A172 (cell line): ENCODE data around the gene PRPH. TPM values are rescaled to one million over a fixed set of nuclear protein-coding genes. Genes with fewer than 3 reads are reported as not detected.
"Not testable (repeated sequence)": the region's sequence is repeated elsewhere in the genome, so short reads cannot be mapped to it uniquely, and the experiment has no call there.

Experiments used
- DNase-seq: peaks from one replicate; pipeline ENCODE4 v3.0.0-alpha.2; 2015; ENCODE audit warnings: low spot score
- total RNA-seq: library from RNA; depleted of rRNA; stranded (reverse); fragments of >200 nt; shearing (Covaris generic); gene quantifications from 2 replicates; pipeline ENCODE4 v1.2.3, GENCODE V29; 2014

PRPH gene
- total RNA-seq, 1 experiment from 2014 or later, result 4.6 TPM

DNA sequence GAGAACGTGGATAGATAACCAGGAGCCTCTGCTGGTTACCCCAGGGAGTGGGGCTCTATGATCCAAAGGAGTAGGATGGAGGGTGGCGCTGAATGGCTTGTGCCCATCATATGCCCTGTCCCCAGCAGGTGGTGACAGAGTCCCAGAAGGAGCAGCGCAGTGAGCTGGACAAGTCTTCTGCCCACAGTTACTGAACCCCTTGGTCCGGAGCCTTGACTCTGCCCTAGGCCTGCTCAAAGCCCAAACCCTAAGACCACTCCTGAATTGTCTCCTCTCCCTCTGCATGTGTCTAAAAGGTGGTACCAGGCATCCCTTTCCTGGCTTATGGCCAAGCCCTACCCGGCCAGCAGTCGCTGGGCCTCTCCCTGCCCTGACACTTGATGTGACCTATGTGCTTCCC, 3.2 kb downstream of the PRPH start:
- DNase-seq, result no peak

DNA sequence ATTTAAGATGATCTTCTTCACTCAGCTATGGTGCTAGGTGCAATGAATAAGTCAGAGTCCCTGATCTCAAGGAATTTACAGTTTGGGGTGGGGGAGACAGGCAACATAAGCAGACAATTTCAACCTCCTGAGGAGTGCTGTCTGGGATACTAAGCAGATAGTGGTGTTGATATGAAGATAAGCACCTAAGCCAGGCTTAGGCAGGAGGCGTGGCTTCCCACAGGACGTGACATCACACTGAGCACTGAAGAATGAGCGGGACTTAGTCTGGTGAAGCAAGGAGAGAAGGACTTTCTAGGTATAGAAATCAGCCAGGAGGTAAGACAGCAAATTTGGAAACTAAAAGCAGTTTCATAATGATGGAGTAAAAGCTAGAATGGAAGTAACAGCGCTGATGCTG, 6.8 kb downstream of the PRPH start:
- no peak for DNase-seq

DNA sequence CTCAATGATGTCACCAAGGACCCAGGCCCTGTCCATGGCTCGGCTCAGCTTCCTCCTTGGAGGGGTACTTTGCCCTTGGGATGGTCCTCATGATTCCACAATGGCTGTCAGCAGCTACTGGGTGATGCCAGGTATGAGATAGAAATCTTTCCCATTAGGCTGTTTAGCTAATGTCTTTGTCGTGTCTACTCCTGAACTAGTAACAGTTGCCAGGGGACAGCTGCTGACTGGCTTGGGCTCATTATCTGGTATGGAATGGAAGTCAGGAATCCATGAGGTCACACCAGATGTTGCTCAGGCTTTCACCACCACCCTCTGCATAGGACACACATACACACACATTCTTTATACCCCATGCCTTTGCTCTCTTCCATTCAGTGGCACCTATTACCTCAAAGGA, 9.2 kb downstream of the PRPH start:
- no peak for DNase-seq

DNA sequence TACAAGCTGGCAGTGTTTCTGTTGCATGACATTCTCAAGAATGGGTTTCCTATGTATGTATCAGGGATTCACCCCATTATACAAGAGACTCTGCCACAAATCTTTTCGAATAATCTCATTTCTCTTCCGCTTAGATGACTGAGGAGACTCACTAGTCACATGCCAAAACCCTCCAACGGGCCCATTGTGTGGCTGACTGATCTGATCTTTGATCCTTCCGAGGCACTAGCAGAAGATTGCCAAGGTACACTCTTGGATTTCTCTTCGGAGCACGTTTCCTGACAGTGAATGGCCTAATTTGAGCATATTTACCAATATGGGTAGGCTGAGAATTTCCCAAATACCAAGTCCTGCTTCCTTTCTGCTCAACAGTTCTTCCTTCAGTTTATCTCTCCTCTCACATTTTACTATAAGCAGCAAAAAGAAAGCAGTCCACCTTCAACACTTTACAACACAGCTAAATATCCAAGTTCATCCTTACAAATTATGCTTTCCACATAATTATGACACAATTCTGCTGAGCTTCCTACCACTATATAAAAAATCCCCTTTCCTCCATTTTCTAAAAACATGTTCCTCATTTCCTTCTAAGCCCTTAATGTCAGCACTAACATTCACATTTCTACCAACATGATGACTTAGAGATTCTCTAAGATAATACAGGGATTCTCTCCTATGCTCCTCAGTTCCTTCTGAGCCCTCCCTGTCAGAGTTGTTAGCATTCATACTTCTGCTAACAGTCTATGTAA, 11.0 kb downstream of the PRPH start:
- DNase-seq, result no peak

DNA sequence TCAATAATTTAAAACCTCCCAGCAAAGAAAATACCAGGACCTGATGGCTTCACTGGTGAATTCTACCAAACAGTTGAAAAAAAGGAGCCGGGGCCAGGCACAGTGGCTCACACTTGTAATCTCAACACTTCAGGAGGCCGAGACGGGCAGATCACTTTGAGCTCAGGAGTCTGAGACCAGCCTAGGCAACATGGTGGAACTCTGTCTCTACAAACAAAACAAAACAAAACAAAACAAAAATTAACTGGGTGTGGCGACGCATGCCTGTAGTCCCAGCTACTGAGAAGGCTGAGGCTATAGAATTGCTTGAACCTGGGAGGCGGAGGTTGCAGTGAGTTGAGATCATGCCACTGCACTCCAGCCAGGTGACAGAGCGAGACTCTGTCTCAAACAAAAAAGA, 14.4 kb downstream of the PRPH start:
- no peak for DNase-seq

DNA sequence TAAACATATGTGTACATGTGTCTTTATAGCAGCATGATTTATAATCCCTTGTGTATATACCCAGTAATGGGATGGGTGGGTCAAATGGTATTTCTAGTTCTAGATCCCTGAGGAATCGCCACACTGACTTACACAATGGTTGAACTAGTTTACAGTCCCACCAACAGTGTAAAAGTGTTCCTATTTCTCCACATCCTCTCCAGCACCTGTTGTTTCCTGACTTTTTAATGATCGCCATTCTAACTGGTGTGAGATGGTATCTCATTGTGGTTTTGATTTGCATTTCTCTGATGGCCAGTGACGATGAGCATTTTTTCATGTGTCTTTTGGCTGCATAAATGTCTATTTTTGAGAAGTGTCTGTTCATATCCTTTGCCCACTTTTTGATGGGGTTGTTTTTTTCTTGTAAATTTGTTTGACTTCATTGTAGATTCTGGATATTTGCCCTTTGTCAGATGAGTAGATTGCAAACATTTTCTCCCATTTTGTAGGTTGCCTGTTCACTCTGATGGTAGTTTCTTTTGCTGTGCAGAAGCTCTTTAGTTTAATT, 15.6 kb downstream of the PRPH start:
- not testable (repeated sequence) for DNase-seq

DNA sequence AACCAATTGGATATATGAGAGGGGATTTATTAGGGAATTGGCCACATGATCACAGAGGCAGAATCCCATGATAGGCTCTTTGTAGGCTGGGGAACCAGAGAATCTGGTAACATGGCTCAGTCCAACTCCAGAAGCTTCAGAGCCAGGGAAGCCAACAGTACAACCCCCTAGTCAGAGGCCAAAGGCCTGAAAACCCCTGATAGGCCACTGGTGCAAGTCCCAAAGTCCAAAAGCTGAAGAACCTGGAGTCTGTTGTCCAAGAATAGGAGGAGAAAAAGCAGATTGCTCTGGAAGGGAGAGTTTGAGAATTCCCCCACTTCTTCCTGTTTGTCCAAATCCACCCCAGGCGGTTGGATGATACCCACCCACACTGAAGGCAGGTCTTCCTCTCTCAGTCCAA, 19.9 kb downstream of the PRPH start:
- no peak for DNase-seq

DNA sequence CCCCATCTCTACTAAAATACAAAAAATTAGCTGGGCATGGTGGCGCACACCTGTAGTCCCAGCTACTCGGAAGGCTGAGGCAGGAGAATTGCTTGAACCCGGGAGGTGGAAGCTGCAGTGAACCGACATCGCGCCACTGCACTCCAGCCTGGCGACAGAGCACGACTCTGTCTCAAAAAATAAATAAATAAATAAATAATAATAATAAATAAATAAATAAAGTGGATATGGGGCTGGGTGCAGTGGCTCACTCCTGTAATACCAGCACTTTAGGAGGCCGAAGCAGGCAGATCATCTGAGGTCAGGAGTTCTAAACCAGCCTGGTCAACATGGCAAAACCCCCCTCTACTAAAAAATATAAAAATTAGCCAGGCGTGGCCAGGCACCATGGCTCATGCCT, 22.2 kb downstream of the PRPH start:
- DNase-seq, result not testable (repeated sequence)

DNA sequence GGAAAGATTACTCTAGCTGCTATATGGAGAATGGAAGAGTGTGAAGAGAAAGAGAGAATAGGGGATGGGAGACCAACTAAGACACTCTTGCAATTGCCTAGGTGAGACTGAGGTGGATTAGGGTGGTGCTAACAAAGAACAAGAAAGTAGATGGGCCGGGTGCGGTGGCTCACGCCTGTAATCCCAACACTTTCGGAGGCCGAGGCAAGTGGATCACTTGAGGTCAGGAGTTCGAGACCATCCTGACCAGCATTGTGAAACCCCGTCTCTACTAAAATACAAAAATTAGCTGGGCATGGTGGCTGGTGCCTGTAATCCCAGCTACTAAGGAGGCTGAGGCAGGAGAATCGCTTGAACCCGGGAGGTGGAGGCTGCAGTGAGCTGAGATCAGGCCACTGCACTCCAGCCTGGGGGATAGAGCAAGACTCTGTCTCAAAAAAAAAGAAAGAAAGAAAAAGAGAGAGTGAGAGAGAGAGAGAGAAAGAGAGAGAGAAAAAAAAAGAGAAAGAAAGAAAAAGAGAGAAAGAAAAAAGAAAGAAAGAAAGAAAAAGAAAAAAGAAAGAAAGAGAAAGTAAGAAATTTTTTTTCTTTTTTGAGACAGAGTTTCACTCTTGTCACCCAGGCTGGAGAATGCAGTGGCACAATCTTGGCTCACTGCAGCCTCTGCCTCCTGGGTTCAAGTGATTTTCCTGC, 25.6 kb downstream of the PRPH start:
- not testable (repeated sequence) for DNase-seq

DNA sequence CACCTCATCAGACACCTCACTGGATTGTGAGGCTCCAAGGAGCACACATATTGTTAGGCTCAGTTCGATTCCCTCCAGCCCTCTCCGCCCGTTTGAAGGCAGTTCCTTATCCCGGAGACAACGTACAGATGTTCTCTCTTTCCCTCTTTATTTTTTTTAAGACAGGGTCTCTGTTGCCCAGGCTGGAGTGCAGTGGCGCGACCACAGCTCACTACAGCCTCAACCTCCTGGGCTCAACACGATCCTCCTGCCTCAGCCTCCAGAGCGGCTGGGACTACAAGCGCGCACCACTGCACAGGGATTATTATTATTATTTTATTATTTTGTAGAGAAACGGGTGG, 27.4 kb downstream of the PRPH start:
- no peak for DNase-seq

DNA sequence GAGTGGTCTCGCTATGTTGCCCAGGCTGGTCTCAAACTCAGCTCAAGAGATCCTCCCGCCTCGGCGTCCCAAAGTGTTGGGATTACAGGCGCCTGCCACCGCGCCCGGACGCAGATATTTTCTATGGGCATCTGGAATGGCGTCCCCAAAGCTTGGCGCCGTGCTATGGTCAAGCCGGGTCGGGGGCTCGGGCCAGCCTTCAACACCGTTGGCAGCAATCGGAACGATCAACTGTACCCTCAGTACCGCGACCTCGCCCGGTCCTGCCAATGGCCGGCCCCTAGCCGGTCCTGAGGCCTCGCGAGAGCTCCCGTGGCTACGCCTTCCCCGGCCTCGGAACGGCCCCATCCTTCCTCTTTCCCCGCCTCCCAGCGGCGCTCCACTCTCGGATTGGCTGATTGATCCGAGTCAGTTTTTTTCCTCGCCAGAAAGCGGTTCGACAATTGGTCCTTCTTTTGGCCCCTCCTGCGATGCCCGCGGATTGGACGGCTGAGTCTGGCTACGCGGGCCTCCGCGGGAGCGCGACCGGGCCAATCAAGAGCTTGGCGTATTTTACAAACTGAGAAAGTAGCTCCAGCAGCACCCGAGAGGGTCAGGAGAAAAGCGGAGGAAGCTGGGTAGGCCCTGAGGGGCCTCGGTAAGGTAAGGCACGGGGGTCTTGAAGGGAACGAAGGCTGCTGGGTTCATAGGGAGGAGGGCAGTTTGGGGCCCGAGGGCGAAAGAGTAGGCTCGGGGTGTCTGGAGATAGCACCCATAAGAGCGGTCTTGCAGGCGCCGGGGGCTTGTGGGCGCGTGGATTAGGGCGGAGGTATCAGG, 28.0 kb downstream of the PRPH start, which contains the start of gene TROAP:
Gene TROAP, plus strand, starts transcription at position 548 of the 816 bp plus-strand sequence. CDS start 354 bp downstream, outside the sequence.
- peak; percentile 95 for DNase-seq

DNA sequence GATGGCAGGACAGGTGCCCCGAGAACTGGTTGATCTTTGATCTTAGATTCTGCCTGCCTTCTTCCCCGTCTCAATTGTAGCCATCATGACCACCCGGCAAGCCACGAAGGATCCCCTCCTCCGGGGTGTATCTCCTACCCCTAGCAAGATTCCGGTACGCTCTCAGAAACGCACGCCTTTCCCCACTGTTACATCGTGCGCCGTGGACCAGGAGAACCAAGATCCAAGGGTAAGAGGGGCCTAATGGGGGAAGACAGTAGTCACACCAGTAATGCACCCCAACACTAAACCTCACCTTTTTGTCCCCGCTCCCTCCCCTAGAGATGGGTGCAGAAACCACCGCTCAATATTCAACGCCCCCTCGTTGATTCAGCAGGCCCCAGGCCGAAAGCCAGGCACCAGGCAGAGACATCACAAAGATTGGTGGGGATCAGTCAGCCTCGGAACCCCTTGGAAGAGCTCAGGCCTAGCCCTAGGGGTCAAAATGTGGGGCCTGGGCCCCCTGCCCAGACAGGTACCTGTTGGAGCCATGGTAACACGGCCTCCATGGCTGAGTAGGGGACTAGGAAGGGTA, 28.7 kb downstream of the PRPH start:
- DNase-seq, result no peak

DNA sequence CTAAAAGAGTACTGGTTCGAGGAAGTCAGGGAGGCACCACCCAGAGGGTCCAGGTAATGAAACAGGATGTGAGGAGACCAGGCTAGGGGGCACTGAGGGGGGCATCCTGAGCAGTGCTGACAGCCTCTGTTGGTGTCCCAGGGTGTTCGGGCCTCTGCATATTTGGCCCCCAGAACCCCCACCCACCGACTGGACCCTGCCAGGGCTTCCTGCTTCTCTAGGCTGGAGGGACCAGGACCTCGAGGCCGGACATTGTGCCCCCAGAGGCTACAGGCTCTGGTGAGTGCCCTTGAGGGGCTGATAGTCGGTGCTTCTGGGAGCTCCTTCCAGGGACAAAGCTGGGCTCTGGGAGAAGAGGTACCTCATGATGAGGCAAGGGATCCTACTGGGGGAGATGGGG, 30.7 kb downstream of the PRPH start:
- no peak for DNase-seq

DNA sequence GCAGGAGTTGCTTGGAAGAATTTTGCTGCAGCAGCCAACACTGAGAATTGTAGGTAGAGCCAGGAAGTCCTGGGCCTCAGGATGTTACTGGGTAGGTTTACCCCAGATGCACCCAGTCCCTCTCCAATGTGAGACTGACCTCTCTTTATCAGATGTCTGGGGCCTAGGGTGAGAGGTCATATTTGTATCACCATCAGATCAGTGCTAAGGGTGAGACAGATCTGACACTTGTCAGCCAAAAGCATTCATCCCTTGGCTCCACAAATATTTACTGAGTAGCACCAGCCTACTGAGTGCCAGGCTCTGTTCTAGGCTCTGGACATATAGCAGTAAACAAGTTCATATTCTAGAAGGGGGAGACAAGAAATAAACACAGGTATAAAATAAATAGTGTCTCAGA, 32.4 kb downstream of the PRPH start:
- DNase-seq, result no peak

DNA sequence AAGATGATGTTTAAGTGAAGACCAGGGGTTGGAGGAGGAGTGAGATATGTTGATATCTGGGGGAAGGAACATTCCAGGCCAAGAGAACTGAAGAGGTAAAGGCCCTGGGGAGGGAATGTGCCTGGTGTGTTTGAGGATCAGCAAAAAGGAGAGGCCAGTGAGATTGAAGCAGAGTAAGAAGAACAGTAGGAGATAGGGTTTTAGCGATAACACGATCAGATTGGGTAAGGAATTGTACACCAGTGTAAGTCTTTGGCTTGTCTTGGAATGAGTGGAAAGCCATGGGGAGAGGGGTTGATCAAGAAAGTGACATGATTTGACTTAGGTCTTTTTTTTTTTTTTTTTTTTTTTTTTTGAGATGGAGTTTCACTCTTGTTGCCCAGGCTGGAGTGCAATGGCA, 32.9 kb downstream of the PRPH start:
- no peak for DNase-seq

DNA sequence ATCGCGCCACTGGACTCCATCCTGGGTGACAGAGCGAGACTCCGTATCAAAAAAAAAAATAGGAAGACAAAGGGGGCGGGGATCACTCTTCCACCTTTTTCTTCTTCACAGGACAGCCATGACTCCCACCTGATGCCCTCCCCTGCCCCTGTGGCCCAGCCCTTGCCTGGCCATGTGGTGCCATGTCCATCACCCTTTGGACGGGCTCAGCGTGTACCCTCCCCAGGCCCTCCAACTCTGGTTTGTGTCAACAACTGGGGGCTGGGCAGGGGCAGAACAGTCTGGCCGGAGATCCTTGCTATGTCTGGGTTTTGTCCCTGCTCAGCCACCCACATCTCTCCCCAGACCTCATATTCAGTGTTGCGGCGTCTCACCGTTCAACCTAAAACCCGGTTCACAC, 33.9 kb downstream of the PRPH start:
- DNase-seq, result no peak

DNA sequence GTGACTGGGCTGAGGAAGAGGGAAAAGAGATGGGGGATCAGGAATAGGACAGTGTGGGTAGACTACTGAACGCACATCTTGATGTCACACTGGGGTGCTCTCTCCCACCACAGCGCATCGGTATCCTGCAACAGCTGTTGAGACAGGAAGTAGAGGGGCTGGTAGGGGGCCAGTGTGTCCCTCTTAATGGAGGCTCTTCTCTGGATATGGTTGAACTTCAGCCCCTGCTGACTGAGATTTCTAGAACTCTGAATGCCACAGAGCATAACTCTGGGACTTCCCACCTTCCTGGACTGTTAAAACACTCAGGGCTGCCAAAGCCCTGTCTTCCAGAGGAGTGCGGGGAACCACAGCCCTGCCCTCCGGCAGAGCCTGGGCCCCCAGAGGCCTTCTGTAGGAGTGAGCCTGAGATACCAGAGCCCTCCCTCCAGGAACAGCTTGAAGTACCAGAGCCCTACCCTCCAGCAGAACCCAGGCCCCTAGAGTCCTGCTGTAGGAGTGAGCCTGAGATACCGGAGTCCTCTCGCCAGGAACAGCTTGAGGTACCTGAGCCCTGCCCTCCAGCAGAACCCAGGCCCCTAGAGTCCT, 35.2 kb downstream of the PRPH start:
- no peak for DNase-seq

DNA sequence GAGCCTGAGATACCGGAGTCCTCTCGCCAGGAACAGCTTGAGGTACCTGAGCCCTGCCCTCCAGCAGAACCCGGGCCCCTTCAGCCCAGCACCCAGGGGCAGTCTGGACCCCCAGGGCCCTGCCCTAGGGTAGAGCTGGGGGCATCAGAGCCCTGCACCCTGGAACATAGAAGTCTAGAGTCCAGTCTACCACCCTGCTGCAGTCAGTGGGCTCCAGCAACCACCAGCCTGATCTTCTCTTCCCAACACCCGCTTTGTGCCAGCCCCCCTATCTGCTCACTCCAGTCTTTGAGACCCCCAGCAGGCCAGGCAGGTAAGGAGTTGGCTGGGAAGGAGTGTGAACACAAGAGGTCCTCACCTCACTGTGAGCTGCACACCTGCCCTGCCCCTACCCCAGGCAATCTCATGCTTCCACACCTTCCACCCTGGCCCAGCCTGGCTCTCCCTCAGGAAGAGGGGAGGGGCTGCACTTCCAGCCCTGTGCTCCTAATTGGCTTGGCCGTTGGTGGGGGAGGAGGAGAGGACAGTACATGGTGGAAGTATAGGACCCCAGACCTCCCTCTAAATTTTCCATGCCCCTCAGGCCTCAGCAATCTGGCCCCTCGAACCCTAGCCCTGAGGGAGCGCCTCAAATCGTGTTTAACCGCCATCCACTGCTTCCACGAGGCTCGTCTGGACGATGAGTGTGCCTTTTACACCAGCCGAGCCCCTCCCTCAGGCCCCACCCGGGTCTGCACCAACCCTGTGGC, 35.9 kb downstream of the PRPH start:
- DNase-seq, result no peak

DNA sequence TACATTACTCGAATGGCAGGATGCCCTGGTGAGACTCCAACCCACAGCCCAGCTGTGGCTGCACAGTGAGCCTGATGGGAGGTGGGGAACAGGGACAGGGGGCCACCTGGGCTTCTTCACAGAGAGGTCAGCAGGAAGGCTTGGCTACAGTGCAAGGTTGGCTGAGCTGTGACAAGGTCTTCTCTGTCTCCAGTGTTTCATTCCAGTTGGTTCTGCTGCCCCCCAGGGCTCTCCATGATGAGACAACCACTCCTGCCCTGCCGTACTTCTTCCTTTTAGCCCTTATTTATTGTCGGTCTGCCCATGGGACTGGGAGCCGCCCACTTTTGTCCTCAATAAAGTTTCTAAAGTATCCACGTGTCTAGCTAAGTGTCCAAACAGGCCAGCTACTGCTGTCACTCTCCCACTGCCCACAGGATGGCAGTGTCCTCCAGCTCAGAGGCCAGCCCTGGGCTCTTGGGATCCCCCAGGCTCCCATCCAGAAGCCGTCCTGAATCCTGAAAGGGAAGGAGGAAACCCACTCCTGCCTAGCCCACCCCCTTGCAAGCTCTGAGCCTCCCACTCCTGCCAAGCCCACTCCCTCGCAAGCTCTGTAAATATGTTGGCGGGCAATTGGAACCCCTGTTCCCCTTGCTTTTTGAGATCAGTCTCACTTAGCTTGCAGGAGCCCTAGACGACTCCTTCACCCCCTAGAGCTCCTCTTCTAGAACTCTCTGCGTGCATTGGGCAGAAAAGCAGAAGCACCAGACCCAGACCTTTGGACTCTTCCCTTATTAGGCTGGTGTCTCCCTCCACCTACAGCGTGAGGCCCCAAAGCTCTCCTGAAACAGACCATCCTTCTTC, 36.7 kb downstream of the PRPH start:
- DNase-seq, result peak; percentile 71

DNA sequence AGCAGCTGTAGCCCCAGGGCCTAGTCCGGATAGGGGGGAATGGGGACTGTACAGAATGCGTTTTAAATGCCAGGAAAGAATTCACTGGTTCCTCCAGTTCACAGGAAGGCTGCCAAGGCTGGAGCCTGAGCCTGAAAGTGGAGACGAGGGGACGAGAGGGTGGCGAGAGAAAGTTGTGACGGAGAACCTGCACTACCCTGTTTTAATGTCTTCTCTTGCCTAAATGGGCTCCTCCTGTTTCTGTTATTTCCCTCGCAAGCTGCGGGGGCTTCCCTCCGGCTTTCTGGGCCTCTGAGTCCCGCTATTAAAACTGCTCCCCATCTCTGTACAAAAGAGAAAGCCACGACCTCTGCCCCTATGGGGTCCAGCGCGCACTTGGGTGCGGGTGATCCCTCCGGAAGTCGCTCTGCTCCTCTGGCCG, 37.5 kb downstream of the PRPH start:
- DNase-seq, result no peak
